HEK293 (cell line): Measurements from ENCODE around the gene CDCA5.

ENCODE experiments used
- INSM2 ChIP-seq: fragments of 450-650 bp; formaldehyde crosslinking; IDR thresholded peaks from 2 replicates; pipeline ENCODE4 v1.5.1; 2016; ENCODE audit warnings: missing biosample characterization, missing genetic modification characterization
- ZNF48 ChIP-seq: fragments of 450-650 bp; formaldehyde crosslinking; IDR thresholded peaks from 2 replicates; pipeline ENCODE4 v1.5.1; 2016; ENCODE audit warnings: missing biosample characterization, missing genetic modification characterization

DNA sequence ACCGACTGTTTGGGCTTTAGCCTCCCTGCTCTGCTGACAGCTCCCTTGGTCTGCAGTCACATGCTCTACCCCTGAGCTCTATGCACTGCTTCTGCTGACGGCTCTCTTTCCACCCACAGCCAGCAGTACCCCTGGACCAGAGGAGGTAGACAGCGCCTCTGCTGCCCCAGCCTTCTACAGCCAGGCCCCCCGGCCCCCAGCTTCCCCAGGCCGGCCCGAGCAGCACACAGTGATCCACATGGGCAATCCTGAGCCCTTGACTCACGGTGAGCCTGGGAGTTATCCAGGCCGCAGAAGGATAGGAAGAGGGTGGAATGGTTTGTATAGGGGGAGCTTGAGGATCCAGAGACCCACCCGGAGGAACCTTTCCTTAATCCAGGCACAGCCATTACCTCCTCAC, 3.0 kb upstream of the CDCA5 start:
- TF ChIP-seq INSM2 (tag by site-specific recombination) (no peak), ZNF48 (no peak)
